Liver (tissue), 3 donors: ENCODE measurements around the gene CPN1.

ENCODE experiments used
- GABPA ChIP-seq, 2 donors: IDR thresholded peaks in 1 of 2; conservative IDR thresholded peaks in 1 of 2; 2 replicates each; pipeline ENCODE4 v1.6.1; 2016; ENCODE audit warnings: antibody characterized with exemption in 2 of 2, mild to moderate bottlenecking in 1 of 2, moderate library complexity in 1 of 2
- HNF4A ChIP-seq, 2 donors: conservative IDR thresholded peaks; 2 replicates each; pipeline ENCODE4 v1.6.1; 2016; ENCODE audit warnings: antibody characterized with exemption in 2 of 2, mild to moderate bottlenecking in 2 of 2
- JUND ChIP-seq, 2 donors: IDR thresholded peaks; 2 replicates each; pipeline ENCODE4 v1.6.1; 2016; ENCODE audit warnings: antibody characterized with exemption in 2 of 2
- RAD21 ChIP-seq, 2 donors: IDR thresholded peaks; 2 replicates each; pipeline ENCODE4 v1.6.1; 2016; ENCODE audit warnings: antibody characterized with exemption in 2 of 2, mild to moderate bottlenecking in 2 of 2
- TAF1 ChIP-seq: conservative IDR thresholded peaks from 2 replicates; pipeline ENCODE4 v1.6.1; 2016; ENCODE audit warnings: antibody characterized with exemption, mild to moderate bottlenecking
- YY1 ChIP-seq: IDR thresholded peaks from 2 replicates; pipeline ENCODE4 v1.6.1; 2016; ENCODE audit warnings: antibody characterized with exemption, mild to moderate bottlenecking
- TF ChIP-seq, protein P1 (sequence below): fragments of 150-350 bp; IDR thresholded peaks from 2 replicates; pipeline ENCODE4 v1.5.1; 2017; ENCODE audit warnings: improper control_type of control experiment, low read depth, low read length; ENCODE audit not compliant: missing input control
- TF ChIP-seq, protein P2 (sequence below): IDR thresholded peaks from 2 replicates; pipeline ENCODE4 v1.6.1; 2016; ENCODE audit warnings: antibody characterized with exemption
- TF ChIP-seq, protein P3 (sequence below): IDR thresholded peaks from 2 replicates; pipeline ENCODE4 v1.6.1; 2016; ENCODE audit warnings: antibody characterized with exemption, mild to moderate bottlenecking
- donor health status: healthy.
- donor health status: healthy.

DNA sequence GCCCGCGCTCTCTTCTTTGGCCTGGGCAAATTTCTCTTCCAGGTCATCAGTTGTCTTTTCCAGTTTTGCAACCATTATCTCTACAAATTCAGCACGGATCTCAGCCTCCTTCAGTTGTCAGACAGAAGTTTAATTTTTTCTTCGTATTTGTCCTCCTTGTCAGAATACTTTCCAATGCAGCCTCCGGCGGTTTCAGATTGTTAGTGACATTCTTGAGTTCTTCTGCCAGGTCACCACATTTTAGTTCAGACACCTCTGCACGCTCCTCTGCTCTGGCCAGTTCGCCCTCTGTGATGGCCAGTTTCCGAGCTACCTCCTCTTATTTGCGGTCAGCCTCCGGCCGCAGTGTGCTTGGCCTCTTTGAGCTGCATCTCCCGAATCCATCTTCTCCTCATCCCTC, 32.8 kb upstream of the CPN1 start:
- TF ChIP-seq, protein P1, sequence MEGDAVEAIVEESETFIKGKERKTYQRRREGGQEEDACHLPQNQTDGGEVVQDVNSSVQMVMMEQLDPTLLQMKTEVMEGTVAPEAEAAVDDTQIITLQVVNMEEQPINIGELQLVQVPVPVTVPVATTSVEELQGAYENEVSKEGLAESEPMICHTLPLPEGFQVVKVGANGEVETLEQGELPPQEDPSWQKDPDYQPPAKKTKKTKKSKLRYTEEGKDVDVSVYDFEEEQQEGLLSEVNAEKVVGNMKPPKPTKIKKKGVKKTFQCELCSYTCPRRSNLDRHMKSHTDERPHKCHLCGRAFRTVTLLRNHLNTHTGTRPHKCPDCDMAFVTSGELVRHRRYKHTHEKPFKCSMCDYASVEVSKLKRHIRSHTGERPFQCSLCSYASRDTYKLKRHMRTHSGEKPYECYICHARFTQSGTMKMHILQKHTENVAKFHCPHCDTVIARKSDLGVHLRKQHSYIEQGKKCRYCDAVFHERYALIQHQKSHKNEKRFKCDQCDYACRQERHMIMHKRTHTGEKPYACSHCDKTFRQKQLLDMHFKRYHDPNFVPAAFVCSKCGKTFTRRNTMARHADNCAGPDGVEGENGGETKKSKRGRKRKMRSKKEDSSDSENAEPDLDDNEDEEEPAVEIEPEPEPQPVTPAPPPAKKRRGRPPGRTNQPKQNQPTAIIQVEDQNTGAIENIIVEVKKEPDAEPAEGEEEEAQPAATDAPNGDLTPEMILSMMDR: no peak
- TF ChIP-seq RAD21 (IDR thresholded peaks at IDR 0.05): no peak
- TF ChIP-seq, protein P2, sequence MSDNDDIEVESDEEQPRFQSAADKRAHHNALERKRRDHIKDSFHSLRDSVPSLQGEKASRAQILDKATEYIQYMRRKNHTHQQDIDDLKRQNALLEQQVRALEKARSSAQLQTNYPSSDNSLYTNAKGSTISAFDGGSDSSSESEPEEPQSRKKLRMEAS: no peak
- TF ChIP-seq HNF4A (conservative IDR thresholded peaks at IDR 0.05): no peak
- no peak for TF ChIP-seq JUND (IDR thresholded peaks at IDR 0.05)
- TF ChIP-seq YY1: no peak
- no peak for TF ChIP-seq TAF1
- TF ChIP-seq, protein P3, sequence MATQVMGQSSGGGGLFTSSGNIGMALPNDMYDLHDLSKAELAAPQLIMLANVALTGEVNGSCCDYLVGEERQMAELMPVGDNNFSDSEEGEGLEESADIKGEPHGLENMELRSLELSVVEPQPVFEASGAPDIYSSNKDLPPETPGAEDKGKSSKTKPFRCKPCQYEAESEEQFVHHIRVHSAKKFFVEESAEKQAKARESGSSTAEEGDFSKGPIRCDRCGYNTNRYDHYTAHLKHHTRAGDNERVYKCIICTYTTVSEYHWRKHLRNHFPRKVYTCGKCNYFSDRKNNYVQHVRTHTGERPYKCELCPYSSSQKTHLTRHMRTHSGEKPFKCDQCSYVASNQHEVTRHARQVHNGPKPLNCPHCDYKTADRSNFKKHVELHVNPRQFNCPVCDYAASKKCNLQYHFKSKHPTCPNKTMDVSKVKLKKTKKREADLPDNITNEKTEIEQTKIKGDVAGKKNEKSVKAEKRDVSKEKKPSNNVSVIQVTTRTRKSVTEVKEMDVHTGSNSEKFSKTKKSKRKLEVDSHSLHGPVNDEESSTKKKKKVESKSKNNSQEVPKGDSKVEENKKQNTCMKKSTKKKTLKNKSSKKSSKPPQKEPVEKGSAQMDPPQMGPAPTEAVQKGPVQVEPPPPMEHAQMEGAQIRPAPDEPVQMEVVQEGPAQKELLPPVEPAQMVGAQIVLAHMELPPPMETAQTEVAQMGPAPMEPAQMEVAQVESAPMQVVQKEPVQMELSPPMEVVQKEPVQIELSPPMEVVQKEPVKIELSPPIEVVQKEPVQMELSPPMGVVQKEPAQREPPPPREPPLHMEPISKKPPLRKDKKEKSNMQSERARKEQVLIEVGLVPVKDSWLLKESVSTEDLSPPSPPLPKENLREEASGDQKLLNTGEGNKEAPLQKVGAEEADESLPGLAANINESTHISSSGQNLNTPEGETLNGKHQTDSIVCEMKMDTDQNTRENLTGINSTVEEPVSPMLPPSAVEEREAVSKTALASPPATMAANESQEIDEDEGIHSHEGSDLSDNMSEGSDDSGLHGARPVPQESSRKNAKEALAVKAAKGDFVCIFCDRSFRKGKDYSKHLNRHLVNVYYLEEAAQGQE: no peak
- TF ChIP-seq GABPA (IDR thresholded peaks at IDR 0.05 in 1 of 2, conservative IDR thresholded peaks at IDR 0.05 in 1 of 2): no peak
